Activated T-cell treated with anti-CD3 and anti-CD28 coated beads, Interleukin-2, amount 50 U/mL, for 24 hours (primary cell): ENCODE results near the gene PPME1.

Experiments
- DNase-seq: peaks from one replicate; pipeline ENCODE4 v3.0.0-alpha.2; 2020
- H3K27ac Mint-ChIP-seq: 2 replicates; pipeline ENCODE4 v1.8.0; 2020; ENCODE audit warnings: mild to moderate bottlenecking, mixed read lengths
- H3K27me3 Mint-ChIP-seq: 2 replicates; pipeline ENCODE4 v1.8.0; 2020; ENCODE audit warnings: mixed read lengths
- H3K36me3 Mint-ChIP-seq: 2 replicates; pipeline ENCODE4 v1.8.0; 2020; ENCODE audit warnings: low read depth, mixed read lengths
- H3K4me1 Mint-ChIP-seq: 2 replicates; pipeline ENCODE4 v1.8.0; 2020; ENCODE audit warnings: low read depth, mixed read lengths
- H3K4me3 Mint-ChIP-seq: 2 replicates; pipeline ENCODE4 v1.8.0; 2020; ENCODE audit warnings: mild to moderate bottlenecking, moderate library complexity, mixed read lengths
- H3K9me3 Mint-ChIP-seq: 2 replicates; pipeline ENCODE4 v1.8.0; 2020; ENCODE audit warnings: mixed read lengths

Gene PPME1

GRCh38 chr11:74142624-74143023 is 28.5 kb upstream of the PPME1 start:
- Mint-ChIP-seq H3K27ac (no peak overlapping the region), H3K36me3 (peaks cover 37% of the 10 kb centered on the region), H3K9me3 (no peaks in the 10 kb centered on the region), H3K4me1 (no peaks in the 10 kb centered on the region), H3K27me3 (no peaks in the 10 kb centered on the region), H3K4me3 (no peak overlapping the region)
- no peak for DNase-seq

DNA sequence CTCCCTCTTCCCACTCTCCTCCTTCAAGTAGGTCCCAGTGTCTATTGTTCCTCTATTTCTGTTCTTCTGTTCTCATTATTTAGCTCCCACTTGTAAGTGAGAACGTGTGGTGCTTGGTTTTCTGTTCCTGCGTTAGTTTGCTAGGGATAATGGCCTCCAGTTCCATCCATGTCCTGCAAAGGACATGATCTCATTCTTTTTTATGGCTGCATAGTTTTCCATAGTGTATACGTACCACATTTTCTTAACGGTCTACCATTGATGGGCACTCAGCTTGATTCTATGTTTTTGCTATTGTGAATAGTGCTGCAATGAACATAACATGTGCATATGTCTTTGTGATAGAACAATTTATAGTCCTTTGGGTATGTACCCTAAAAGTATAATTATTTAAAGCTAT is 26.5 kb upstream of the PPME1 start:
- no peaks in the 10 kb centered on the region for H3K9me3 Mint-ChIP-seq
- no peak overlapping the region for H3K27ac Mint-ChIP-seq
- no peaks in the 10 kb centered on the region for H3K27me3 Mint-ChIP-seq
- no peak for DNase-seq
- no peaks in the 10 kb centered on the region for H3K4me1 Mint-ChIP-seq
- H3K36me3 Mint-ChIP-seq, result peaks cover 22% of the 10 kb centered on the region
- H3K4me3 Mint-ChIP-seq, result no peak overlapping the region

DNA sequence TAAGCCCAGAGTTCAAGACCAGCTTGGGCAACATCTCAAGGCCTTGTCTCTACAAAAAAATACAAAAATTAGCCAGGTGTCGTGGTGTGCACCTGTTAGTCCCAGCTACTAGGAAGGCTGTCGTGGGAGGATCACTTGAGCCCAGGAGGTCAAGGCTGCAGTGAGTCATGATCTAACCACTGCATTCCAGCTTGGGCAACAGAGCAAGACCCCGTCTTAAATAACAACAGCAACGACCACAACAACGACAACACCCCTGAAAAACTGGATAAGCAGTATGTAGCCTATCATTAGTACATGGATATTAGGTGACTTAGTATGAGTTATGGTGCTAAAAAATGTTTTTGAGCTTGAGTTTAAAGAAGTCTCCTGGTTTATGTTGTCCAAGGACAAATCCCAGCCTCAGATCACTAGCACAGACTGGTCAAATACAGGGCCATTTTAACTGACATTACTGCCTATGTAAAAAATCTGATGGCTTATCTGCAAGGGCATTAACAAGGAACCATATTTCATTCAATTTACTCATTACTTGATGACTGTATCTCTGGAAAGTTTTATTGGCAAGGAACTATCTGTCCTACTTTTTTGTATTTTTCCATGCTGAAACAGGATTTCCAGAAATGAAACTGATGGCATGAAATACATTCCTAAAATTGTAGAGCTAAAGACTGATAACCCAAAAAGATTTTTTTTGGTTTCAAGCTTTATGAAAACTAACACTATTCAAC is 23.7 kb upstream of the PPME1 start:
- H3K4me1 Mint-ChIP-seq, result no peaks in the 10 kb centered on the region
- no peak for DNase-seq
- no peaks in the 10 kb centered on the region for H3K9me3 Mint-ChIP-seq
- H3K27ac Mint-ChIP-seq, result no peak overlapping the region
- no peaks in the 10 kb centered on the region for H3K27me3 Mint-ChIP-seq
- H3K36me3 Mint-ChIP-seq, result peaks cover 32% of the 10 kb centered on the region
- no peak overlapping the region for H3K4me3 Mint-ChIP-seq

DNA sequence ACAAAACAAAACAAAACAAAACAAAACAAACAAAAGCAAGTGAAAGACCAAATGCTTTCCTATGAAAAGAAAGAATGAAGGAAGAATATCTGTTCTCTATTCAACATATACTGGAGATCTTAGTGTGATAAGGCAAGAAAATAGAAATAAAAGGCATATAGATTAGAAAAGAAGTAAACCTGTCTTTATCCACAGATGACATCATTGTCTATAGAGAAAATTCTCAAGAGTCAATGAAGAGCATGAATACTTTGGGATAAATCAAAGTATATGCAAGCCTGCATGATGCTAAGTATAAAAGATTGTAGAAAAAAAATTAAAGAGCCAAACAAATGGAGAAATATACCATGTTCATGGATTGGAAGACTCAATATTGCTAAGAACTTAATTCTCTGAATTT is 17.9 kb upstream of the PPME1 start:
- H3K36me3 Mint-ChIP-seq, result peaks cover 64% of the 10 kb centered on the region
- DNase-seq, result no peak
- H3K9me3 Mint-ChIP-seq, result no peaks in the 10 kb centered on the region
- H3K4me1 Mint-ChIP-seq, result peaks cover 10% of the 10 kb centered on the region
- H3K4me3 Mint-ChIP-seq, result no peak overlapping the region
- no peak overlapping the region for H3K27ac Mint-ChIP-seq
- no peaks in the 10 kb centered on the region for H3K27me3 Mint-ChIP-seq

DNA sequence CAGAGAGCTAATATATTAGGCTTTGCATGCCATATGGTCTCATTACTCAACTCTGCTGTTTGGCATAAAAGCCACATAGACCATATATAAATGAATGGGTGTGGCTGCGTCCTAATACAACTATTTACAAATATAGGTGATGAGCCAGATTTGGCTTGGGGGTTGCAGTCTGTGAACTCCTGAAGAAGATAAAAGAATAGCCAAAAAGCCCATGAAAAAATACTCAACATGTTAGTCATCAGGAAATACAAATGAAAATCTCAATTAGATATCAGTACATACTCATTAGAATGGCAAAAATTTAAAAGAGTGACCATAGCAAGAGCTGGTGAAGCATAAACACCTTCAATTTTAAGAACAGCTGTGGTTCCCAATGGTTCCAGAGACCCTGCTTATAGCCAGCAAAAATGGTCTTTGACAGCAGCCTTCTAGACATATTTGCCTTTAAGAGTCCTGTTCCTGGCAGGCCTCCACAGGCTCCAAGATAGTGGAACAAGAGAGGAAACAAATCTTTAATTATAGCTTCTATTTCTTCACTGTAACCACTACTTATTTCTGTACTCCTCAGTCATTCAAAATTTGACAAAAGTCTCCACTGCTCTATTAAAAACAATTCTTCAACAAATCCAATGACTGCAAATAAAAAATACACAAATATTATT is 16.3 kb upstream of the PPME1 start:
- Mint-ChIP-seq H3K36me3 (peaks cover 65% of the 10 kb centered on the region), H3K27me3 (no peaks in the 10 kb centered on the region), H3K27ac (no peak overlapping the region), H3K4me3 (no peak overlapping the region), H3K9me3 (no peaks in the 10 kb centered on the region), H3K4me1 (peaks cover 10% of the 10 kb centered on the region)
- no peak for DNase-seq

GRCh38 chr11:74157169-74157568 is 13.9 kb upstream of the PPME1 start:
- H3K9me3 Mint-ChIP-seq, result no peaks in the 10 kb centered on the region
- no peaks in the 10 kb centered on the region for H3K27me3 Mint-ChIP-seq
- H3K27ac Mint-ChIP-seq, result no peak overlapping the region
- H3K4me1 Mint-ChIP-seq, result peaks cover 18% of the 10 kb centered on the region
- H3K36me3 Mint-ChIP-seq, result peaks cover 72% of the 10 kb centered on the region
- no peak overlapping the region for H3K4me3 Mint-ChIP-seq
- DNase-seq, result no peak

DNA sequence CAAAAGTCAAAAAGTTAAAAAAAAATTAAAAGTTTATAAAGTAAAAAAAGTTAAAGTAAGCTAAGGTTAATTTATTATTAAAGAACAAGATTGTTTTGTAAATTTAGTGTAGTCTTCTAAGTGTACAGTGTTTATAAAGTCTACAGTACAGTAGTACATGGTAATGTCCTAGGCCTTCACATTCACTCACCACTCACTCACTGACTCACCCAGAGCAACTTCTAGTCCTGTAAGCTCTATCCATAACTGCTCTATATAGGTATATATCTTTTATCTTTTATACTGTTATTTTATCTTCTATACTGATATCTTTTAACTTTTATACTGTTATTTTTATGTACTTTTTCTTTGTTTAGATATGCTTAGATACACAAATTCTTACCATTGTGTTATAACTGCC is 11.4 kb upstream of the PPME1 start:
- DNase-seq, result no peak
- Mint-ChIP-seq H3K4me1 (peaks cover 28% of the 10 kb centered on the region), H3K36me3 (peaks cover 71% of the 10 kb centered on the region), H3K27me3 (no peaks in the 10 kb centered on the region), H3K27ac (no peak overlapping the region), H3K4me3 (no peak overlapping the region), H3K9me3 (no peaks in the 10 kb centered on the region)

GRCh38 chr11:74162681-74163467 is 8.2 kb upstream of the PPME1 start:
- H3K27ac Mint-ChIP-seq, result peak overlapping the region; percentile 19
- no peaks in the 10 kb centered on the region for H3K9me3 Mint-ChIP-seq
- no peak overlapping the region for H3K4me3 Mint-ChIP-seq
- no peak for DNase-seq
- no peaks in the 10 kb centered on the region for H3K27me3 Mint-ChIP-seq
- H3K4me1 Mint-ChIP-seq, result peaks cover 33% of the 10 kb centered on the region
- H3K36me3 Mint-ChIP-seq, result peaks cover 76% of the 10 kb centered on the region

GRCh38 chr11:74168838-74169237 is 2.3 kb upstream of the PPME1 start:
- Mint-ChIP-seq H3K27ac (no peak overlapping the region), H3K4me3 (no peak overlapping the region), H3K36me3 (peaks cover 50% of the 10 kb centered on the region), H3K9me3 (no peaks in the 10 kb centered on the region), H3K4me1 (peaks cover 26% of the 10 kb centered on the region), H3K27me3 (no peaks in the 10 kb centered on the region)
- DNase-seq, result no peak

DNA sequence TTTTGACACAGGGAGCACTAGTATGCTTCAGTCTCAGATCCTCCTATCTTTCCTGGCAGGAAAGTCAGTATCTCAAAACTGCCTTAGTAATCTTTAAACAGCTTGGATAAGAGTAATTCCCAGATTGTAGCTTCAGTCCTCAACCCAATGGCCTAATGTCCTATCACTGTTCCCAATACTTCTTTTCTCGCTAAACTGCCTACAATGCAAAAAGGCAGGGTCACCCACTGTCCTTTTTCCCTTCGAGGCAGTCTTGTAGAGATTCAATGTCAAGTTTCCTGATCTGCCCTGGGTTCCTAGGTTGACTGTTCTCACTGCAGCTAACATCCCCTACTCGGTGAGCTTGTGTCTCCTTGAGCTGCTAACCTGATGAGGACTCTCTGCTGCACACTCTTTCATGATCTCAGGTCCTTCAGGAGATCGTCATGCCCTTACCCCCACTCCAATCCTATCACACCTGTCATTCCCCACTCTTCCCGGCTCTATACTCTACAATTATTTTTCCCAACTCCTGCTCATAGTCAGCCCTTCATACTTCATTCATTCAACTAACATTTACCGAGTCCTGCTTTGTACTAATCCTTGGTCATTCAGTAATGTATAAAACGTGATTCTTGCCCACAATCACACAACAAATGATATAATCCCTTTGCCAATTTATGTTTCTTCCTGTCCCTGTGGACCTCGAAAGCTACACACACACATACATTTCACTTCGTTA is 1.2 kb upstream of the PPME1 start:
- no peak for DNase-seq
- Mint-ChIP-seq H3K4me3 (no peak overlapping the region), H3K9me3 (no peaks in the 10 kb centered on the region), H3K27ac (no peak overlapping the region), H3K4me1 (peaks cover 31% of the 10 kb centered on the region), H3K27me3 (no peaks in the 10 kb centered on the region), H3K36me3 (peaks cover 50% of the 10 kb centered on the region)

- Mint-ChIP-seq H3K36me3 (peaks cover 44% of the 10 kb centered on the region), H3K4me3 (no peak overlapping the region), H3K4me1 (peaks cover 32% of the 10 kb centered on the region), H3K9me3 (no peaks in the 10 kb centered on the region), H3K27ac (no peak overlapping the region), H3K27me3 (no peaks in the 10 kb centered on the region)
- no peak for DNase-seq
These were observed 510 bp downstream of the PPME1 start for GRCh38 chr11:74171630-74171968.

GRCh38 chr11:74171997-74172396 is 908 bp downstream of the PPME1 start:
- H3K4me1 Mint-ChIP-seq, result peaks cover 29% of the 10 kb centered on the region
- no peaks in the 10 kb centered on the region for H3K9me3 Mint-ChIP-seq
- no peak overlapping the region for H3K27ac Mint-ChIP-seq
- no peaks in the 10 kb centered on the region for H3K27me3 Mint-ChIP-seq
- H3K36me3 Mint-ChIP-seq, result peaks cover 40% of the 10 kb centered on the region
- no peak for DNase-seq
- H3K4me3 Mint-ChIP-seq, result no peak overlapping the region

- Mint-ChIP-seq H3K36me3 (peaks cover 41% of the 10 kb centered on the region), H3K27ac (no peak overlapping the region), H3K27me3 (no peaks in the 10 kb centered on the region), H3K9me3 (no peaks in the 10 kb centered on the region), H3K4me1 (peaks cover 36% of the 10 kb centered on the region), H3K4me3 (no peak overlapping the region)
- no peak for DNase-seq
These were observed 4.8 kb downstream of the PPME1 start for GRCh38 chr11:74175920-74176319.

DNA sequence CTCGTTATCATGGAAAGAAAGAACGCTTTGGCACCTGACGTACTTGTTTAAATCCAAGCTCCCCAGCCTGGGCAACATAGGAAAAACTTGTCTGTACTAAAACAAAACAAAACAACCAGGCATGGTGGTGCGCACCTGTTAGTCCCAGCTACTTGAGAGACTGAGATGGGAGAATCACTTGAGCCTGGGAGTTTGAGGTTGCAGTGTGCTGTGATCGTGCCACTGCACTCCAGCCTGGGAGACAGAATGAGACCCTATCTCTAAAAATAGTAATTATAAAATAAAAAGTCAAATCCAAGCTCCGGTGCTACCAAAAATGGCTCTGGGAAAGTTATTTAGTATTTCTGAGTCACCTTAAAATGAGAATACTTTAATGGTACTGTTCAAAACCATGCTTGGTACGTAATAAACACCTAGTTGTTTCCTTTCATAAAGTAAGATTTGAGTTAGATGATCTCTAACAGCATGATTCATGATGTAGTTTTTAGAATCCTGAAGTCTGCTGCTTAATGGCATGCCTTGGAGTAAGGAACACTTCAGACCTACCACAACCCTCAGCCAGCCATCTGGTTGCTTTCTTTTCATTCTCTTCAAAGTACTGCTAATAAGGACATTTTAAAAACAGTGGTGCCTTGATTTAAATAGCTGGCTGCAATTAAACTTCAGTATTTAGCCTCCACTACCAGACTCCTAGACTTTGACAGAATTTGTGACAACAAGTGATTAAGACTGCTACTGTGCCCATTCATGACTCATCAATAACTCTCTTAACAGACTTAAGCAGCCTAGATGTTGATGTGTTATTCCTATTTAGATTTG is 8.4 kb downstream of the PPME1 start:
- DNase-seq, result no peak
- Mint-ChIP-seq H3K36me3 (peaks cover 46% of the 10 kb centered on the region), H3K4me1 (peaks cover 38% of the 10 kb centered on the region), H3K27me3 (no peaks in the 10 kb centered on the region), H3K9me3 (no peaks in the 10 kb centered on the region), H3K27ac (peak overlapping the region; percentile 12), H3K4me3 (no peak overlapping the region)
